ENCODE results near the gene ARHGEF25. TPM values are rescaled to one million over a fixed set of nuclear protein-coding genes. Genes with fewer than 3 reads are reported as not detected.

ARHGEF25 gene
- total and polyA plus RNA-seq, 2 of the 13 experiments (the other 11 are each of a cell fraction or from before 2014, with no cell fraction given), result 11.5 to 12.5 TPM

DNA sequence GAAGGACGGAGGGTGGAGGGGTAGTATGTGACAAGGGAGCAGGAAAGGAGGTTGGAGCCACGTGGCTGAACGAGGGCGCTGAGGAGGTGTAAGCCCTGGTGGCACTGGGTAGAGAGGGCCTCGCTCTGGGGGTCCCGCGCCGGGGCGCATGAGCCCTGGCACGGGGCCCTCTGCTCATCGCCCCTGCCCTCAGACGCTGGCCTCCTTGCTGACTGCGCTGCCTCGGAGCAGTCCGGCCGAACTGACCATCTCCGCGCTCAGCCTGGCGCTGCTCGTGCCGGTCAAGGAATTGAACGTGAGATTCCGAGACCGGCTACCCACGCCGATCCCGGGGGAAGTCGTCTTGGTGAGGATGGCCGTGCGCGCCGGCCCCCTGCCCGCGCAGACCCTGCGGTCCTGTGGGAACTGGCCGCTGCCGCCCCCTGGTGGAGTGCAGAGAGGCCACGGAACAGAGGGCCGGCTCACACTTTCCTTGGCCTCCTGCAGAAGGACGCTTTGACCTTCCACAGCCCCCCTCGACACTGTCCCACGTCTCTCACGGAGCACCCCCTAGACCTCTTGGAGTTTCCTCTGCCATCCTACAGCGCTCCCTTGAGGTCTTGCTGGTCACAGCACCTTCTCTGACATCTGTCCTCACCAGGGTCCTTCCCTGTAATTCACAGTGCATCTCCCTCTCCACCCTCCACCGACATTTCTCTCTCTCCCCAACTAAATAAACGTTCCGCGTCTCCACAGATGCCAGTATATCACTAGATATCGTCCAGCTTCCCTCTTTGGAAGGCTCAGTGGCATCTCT lies 10.5 kb downstream of the ARHGEF25 start (continued):
- TF ChIP-seq, protein P1, sequence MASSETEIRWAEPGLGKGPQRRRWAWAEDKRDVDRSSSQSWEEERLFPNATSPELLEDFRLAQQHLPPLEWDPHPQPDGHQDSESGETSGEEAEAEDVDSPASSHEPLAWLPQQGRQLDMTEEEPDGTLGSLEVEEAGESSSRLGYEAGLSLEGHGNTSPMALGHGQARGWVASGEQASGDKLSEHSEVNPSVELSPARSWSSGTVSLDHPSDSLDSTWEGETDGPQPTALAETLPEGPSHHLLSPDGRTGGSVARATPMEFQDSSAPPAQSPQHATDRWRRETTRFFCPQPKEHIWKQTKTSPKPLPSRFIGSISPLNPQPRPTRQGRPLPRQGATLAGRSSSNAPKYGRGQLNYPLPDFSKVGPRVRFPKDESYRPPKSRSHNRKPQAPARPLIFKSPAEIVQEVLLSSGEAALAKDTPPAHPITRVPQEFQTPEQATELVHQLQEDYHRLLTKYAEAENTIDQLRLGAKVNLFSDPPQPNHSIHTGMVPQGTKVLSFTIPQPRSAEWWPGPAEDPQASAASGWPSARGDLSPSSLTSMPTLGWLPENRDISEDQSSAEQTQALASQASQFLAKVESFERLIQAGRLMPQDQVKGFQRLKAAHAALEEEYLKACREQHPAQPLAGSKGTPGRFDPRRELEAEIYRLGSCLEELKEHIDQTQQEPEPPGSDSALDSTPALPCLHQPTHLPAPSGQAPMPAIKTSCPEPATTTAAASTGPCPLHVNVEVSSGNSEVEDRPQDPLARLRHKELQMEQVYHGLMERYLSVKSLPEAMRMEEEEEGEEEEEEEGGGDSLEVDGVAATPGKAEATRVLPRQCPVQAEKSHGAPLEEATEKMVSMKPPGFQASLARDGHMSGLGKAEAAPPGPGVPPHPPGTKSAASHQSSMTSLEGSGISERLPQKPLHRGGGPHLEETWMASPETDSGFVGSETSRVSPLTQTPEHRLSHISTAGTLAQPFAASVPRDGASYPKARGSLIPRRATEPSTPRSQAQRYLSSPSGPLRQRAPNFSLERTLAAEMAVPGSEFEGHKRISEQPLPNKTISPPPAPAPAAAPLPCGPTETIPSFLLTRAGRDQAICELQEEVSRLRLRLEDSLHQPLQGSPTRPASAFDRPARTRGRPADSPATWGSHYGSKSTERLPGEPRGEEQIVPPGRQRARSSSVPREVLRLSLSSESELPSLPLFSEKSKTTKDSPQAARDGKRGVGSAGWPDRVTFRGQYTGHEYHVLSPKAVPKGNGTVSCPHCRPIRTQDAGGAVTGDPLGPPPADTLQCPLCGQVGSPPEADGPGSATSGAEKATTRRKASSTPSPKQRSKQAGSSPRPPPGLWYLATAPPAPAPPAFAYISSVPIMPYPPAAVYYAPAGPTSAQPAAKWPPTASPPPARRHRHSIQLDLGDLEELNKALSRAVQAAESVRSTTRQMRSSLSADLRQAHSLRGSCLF (CRISPR knock-in tag; IDR thresholded peaks at IDR 0.05; ENCODE audit: borderline replicate concordance), result no peak
- TF ChIP-seq, protein P2, sequence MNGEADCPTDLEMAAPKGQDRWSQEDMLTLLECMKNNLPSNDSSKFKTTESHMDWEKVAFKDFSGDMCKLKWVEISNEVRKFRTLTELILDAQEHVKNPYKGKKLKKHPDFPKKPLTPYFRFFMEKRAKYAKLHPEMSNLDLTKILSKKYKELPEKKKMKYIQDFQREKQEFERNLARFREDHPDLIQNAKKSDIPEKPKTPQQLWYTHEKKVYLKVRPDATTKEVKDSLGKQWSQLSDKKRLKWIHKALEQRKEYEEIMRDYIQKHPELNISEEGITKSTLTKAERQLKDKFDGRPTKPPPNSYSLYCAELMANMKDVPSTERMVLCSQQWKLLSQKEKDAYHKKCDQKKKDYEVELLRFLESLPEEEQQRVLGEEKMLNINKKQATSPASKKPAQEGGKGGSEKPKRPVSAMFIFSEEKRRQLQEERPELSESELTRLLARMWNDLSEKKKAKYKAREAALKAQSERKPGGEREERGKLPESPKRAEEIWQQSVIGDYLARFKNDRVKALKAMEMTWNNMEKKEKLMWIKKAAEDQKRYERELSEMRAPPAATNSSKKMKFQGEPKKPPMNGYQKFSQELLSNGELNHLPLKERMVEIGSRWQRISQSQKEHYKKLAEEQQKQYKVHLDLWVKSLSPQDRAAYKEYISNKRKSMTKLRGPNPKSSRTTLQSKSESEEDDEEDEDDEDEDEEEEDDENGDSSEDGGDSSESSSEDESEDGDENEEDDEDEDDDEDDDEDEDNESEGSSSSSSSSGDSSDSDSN (CRISPR knock-in tag; IDR thresholded peaks at IDR 0.05), result peak; percentile 53
- no peak for TF ChIP-seq RBAK (CRISPR knock-in tag; IDR thresholded peaks at IDR 0.05)
- no peak for TF ChIP-seq ZNF713 (CRISPR knock-in tag; IDR thresholded peaks at IDR 0.05)
- TF ChIP-seq ZNF138 (CRISPR knock-in tag; IDR thresholded peaks at IDR 0.05; ENCODE audit: low read depth), result no peak
- no peak for TF ChIP-seq ZNF232 (CRISPR knock-in tag; IDR thresholded peaks at IDR 0.05; ENCODE audit: borderline replicate concordance)
- no peak for TF ChIP-seq NFE2L1 (CRISPR knock-in tag; IDR thresholded peaks at IDR 0.05; ENCODE audit: borderline replicate concordance)
- TF ChIP-seq, protein P3, sequence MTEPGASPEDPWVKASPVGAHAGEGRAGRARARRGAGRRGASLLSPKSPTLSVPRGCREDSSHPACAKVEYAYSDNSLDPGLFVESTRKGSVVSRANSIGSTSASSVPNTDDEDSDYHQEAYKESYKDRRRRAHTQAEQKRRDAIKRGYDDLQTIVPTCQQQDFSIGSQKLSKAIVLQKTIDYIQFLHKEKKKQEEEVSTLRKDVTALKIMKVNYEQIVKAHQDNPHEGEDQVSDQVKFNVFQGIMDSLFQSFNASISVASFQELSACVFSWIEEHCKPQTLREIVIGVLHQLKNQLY (CRISPR knock-in tag; IDR thresholded peaks at IDR 0.05), result no peak
- no peak for TF ChIP-seq PRMT3 (CRISPR knock-in tag; IDR thresholded peaks at IDR 0.05; ENCODE audit: borderline replicate concordance, low read depth)
- TF ChIP-seq PTBP1 (IDR thresholded peaks at IDR 0.05; ENCODE audit: low read depth, low read length, poor library complexity, severe bottlenecking), result no peak
- TF ChIP-seq, protein P4, sequence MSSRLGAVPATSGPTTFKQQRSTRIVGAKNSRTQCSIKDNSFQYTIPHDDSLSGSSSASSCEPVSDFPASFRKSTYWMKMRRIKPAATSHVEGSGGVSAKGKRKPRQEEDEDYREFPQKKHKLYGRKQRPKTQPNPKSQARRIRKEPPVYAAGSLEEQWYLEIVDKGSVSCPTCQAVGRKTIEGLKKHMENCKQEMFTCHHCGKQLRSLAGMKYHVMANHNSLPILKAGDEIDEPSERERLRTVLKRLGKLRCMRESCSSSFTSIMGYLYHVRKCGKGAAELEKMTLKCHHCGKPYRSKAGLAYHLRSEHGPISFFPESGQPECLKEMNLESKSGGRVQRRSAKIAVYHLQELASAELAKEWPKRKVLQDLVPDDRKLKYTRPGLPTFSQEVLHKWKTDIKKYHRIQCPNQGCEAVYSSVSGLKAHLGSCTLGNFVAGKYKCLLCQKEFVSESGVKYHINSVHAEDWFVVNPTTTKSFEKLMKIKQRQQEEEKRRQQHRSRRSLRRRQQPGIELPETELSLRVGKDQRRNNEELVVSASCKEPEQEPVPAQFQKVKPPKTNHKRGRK (CRISPR knock-in tag; IDR thresholded peaks at IDR 0.05), result peak; percentile 82
- TF ChIP-seq CBX1 (IDR thresholded peaks at IDR 0.05; ENCODE audit: low read depth), result no peak
